GM19463 (cell line): ENCODE results near the gene G2E3.

Experiments used
- ATAC-seq: cut with Tn5 transposase; IDR thresholded peaks from one replicate; pipeline ENCODE4 v1.9.1; 2021; ENCODE audit warnings: mild to moderate bottlenecking, moderate library complexity; ENCODE audit not compliant: unreplicated experiment

Gene G2E3

DNA sequence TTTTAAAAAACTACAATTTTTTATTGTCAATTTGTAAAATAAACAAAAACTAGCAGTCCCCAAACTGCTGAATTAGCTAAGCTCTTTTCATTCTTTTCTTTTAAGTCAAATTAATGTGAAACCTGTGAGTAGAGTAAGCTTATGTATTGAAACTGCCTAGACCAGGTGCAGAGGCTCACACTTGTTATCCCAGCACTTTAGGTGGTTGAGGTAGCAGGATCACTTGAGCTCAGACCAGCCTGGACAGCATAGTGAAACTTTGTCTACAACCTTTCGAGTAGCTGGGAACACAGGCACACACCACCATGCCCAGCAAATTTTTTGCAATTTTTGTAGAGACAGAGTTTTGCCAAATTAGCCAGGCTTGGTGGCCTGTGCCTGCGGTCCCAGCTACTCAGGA, 89.5 kb downstream of the G2E3 start:
- ATAC-seq, result no peak

DNA sequence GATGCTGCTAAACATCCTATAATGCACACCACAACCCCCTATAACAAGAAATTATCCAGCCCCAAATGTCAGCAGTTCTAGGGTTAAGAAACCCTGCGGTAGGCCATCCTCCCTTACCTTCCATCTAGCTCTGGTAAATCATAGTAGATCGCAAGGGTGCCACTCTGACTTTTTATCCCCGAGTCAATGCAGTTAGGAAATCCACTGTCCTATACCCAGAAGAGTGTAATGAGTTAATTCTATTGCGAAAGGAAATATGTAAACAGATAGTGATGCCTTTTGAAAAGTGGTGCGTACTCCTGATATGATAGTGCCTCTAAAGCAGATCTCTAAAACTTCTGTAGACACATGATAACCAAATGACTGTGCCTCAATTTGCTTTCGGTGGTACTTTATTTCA, 93.0 kb downstream of the G2E3 start:
- no peak for ATAC-seq

DNA sequence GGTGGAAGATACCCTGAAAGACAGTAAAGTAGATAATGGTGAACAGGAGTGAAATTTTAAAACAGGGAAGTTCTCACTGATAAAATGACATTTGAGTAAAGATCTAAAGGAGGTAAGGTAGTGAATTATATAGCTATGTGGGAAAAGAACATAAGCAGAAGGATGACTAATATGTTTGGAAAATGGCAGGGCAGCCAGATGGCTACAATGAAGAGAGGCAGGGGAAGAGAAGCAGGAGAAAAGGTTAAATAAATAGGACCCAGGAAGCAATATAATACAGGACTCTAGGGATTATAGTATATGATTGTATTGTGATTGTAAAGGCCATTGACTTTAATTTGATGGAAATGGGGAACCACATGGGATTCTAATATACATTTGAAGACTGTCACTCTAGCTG, 96.2 kb downstream of the G2E3 start:
- no peak for ATAC-seq

DNA sequence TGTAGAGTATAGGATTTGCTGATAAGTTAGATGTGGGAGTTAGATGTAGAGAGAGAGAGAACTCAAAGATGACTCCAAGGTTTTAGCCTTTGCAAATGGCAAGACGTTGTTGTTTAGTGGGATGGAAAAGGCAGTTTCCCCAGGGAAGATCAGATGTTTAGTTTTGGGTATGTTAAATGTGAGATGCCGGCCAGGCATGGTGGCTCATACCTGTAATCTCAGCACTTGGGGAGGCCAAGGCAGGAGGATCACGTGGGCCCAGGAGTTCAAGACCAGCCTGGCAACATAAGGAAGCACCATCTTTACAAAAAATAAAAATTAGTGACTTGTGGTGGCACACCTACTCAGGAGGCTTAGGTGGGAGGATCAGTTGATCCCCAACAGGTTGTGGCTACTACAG, 96.7 kb downstream of the G2E3 start:
- no peak for ATAC-seq

DNA sequence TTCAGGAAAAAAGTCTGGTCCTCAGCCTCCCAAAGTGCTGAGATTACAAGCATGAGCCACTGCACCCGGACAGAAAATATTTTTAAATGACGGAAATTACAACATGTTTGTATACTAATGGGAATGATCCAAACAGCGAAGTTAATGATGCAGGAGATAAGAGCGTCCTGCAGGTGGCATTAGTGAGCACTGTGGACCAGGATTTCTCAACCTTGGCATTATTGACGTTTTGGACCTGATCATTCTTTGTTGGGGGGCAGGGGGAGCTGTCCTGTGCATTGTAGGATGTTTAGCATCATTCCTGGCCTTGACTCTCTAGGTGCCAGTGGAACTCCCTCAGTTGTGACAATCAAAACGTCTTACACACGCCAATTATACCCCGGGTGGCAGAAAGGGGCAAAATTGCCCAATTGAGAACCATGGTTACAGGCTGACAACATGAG, 97.3 kb downstream of the G2E3 start:
- no peak for ATAC-seq

DNA sequence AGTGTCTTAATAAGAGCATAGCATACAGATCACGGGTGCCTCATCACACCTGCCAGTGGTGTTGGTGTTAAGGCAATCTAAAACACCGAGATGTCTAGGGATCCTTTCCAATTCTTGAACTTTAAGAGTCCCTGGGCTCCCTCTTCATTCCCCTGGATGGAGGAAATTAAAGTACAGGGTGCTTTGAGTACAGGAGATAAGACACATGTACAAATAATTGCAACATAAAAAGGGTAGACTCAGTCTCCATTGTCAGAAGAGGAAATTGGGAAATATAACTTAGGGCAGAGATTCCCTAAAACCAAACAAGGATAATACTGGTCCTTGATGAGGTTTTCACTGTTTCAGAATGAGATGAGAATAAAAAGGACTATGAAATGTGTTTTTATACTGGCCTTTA, 98.1 kb downstream of the G2E3 start:
- no peak for ATAC-seq

DNA sequence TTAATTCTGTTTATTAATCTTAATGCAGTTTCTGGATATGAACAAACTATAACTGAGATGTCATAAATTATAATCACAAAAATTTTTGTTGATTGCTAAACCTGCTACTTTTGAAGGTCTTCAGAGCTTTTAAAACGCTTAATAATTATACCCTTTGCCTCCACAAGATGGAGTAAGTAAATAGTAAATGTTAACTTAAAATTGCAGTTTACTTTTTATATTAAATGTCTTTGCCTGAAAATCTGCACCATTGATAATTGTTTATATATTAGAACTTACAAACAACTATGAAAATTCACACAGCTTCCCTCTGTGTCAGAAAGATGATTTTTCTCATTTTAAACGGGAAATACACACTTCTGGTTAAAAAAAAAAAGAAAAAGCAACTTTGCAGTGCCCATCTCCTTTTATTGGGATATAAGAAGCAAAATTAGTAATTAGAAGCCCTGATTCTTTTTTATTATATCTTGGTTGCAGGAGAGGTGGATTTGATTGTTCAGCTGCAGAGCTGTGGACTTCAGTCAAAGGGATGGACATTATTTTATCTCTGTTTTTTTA, 98.7 kb downstream of the G2E3 start:
- no peak for ATAC-seq

DNA sequence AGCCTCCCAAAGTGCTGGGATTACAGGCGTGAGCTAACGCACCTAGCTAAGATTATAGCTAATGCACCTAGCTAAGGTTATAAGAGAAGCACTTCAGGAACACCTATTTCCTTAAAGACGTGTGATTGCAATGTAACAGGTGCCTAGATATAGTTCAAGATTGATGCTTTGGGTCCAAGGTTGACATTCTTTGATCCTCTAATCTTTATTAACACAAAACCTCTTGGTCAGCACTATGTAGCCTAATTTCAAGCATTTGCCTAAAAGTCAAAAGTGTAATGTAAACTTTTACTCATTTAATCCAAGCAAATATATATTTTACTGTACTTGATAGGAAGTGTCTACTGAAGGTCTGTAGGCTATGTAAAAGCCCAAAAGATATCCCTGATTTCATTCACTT, 99.7 kb downstream of the G2E3 start:
- ATAC-seq, result no peak

DNA sequence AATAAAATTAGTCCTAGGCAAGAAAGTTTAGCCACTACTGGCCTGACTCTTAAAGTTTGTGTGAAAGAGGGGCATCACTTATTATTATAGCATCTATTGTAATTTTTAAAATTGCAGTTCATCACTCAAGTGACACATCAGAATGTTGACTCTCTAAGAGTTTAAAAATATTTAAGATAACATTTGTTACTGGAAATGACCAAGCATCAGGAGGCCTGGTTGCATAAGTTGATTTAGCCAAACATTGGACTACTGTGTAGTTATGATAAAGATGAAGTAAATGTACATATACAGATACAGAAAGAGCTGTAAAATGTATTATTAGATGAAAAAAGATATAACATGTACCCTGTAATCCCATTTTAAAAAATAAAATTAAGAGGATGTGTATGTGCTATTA, 110.6 kb downstream of the G2E3 start:
- no peak for ATAC-seq
